ENCODE measurements around the gene CST1.

DNA sequence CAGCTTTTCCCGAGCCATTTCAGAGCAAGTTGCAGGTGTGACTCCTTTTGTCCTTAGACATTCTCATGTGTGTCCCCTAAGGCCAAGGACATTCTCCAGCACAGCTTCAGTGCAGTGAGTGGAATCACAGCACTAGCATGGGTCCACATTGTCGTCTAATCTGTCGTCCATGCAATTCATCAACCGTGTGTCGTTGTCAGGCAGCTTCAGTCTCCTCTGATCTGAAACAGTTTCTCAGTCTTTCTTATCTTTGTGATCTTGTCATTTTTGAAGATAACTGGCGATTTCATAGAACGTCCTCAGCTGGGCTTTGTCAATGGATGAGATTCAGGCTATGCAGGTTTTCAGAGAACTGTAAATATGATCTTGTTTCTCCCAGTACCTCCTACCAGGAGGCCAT is 44.1 kb upstream of the CST1 start:
- TF ChIP-seq, protein P1, sequence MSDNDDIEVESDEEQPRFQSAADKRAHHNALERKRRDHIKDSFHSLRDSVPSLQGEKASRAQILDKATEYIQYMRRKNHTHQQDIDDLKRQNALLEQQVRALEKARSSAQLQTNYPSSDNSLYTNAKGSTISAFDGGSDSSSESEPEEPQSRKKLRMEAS (IDR thresholded peaks at IDR 0.05), result no peak
- no peak for TF ChIP-seq TAF1 (conservative IDR thresholded peaks at IDR 0.05)
- TF ChIP-seq, protein P2, sequence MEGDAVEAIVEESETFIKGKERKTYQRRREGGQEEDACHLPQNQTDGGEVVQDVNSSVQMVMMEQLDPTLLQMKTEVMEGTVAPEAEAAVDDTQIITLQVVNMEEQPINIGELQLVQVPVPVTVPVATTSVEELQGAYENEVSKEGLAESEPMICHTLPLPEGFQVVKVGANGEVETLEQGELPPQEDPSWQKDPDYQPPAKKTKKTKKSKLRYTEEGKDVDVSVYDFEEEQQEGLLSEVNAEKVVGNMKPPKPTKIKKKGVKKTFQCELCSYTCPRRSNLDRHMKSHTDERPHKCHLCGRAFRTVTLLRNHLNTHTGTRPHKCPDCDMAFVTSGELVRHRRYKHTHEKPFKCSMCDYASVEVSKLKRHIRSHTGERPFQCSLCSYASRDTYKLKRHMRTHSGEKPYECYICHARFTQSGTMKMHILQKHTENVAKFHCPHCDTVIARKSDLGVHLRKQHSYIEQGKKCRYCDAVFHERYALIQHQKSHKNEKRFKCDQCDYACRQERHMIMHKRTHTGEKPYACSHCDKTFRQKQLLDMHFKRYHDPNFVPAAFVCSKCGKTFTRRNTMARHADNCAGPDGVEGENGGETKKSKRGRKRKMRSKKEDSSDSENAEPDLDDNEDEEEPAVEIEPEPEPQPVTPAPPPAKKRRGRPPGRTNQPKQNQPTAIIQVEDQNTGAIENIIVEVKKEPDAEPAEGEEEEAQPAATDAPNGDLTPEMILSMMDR (IDR thresholded peaks at IDR 0.05; ENCODE audit: low read depth, low read length, missing input control), result no peak
- no peak for TF ChIP-seq RAD21 (IDR thresholded peaks at IDR 0.05)

Measured in liver (tissue), 3 donors.